ENCODE results near the gene B2M. TPM values are rescaled to one million over a fixed set of nuclear protein-coding genes. Genes with fewer than 3 reads are reported as not detected.

B2M gene
- total and polyA plus RNA-seq, 2 of the 13 experiments (the other 11 are each of a cell fraction or from before 2014, with no cell fraction given): 784 to 857 TPM

DNA sequence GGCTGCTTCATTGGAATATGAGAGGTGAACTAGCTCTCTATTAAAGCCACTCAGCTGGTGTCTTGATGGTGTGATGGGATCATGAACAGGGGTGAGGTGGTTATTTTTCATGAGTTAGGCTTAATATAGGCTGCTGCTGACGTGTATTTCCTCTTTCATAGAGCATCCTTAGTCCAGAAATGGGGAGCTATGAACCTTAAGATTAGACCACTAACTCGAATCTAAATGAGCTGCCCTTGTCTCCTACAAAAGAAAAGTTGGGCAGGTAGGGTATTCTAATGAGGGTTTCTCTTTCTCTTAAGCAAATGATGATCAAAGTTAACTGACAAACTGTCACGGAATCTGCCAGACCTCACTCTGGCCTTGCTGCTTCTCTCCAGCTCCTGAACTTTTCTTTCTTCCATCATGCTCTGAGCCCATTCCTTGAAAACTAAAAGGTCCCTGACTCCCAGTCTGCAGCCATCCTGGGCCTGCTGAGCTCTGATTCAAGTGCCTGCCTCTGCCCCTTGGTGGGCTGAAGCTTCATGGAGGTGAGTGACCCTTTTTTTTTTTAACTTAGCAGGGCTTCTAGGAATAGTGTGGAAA lies 25.0 kb downstream of the B2M start, which contains the start of gene TRIM69:
Gene TRIM69 (plus strand): TSS at position 348 of the 585 bp plus-strand sequence. CDS start 177 bp downstream, at position 525.
- Histone ChIP-seq H3K9me3 (ENCODE audit: low read length) (no peaks in the 10 kb centered on the region), H3K79me2 (ENCODE audit: insufficient read depth, low read length) (no peaks in the 10 kb centered on the region), H3K4me2 (ENCODE audit: low read depth, low read length) (no peak within 1 kb of the TSS), H3K27ac (ENCODE audit: extremely low read length, insufficient read depth, low read length) (no peak within 1 kb of the TSS), H3K36me3 (replicated peaks in 1 of 2; ENCODE audit: control insufficient read depth in 1 of 2, insufficient read depth in 2 of 2, low read length in 2 of 2) (no peaks in the 10 kb centered on the region), H3K4me1 (ENCODE audit: insufficient read depth, low read length) (no peaks in the 10 kb centered on the region), H3K9ac (ENCODE audit: insufficient read depth, low read depth, low read length) (no peak within 1 kb of the TSS), H3K27me3 (ENCODE audit: control insufficient read depth in 1 of 2, insufficient read depth in 2 of 2, low read length in 2 of 2) (no peaks in the 10 kb centered on the region), H3K4me3 (replicated peaks in 1 of 3; ENCODE audit: insufficient read depth in 1 of 3, low read depth in 2 of 3, low read length in 3 of 3) (no peak within 1 kb of the TSS), H4K20me1 (ENCODE audit: insufficient read depth, low read length) (no peaks in the 10 kb centered on the region), H2AFZ (ENCODE audit: low read length) (no peak within 1 kb of the TSS)
- in situ Hi-C loops (cut with HindIII; ENCODE audit: extremely low pct_ligation_motif_present, low pct_unique_long_range_greater_than_20kb): loop anchor here (5.0 to 10.0 kb wide), 2 partner anchors 74 to 151 kb away; partner anchors contain the start of gene SPG11
- intact Hi-C loops (cut with micrococcal nuclease; ENCODE audit: unreplicated experiment): loop anchor here (5.0 kb wide), 1 partner anchor 154 kb away; no protein-coding TSS in a partner anchor
- FAIRE-seq (no peak), ATAC-seq (no peak), DNase-seq (ENCODE audit: low spot score) (no peak)
- ChIA-PET CTCF (ENCODE audit: low intra/inter-chr PET ratio, low total read pairs) (no interaction called here), POLR2A (interaction anchor here (0.6 to 4.6 kb wide), 4 partner anchors 10 to 122 kb away, joined by 3 to 45 read pairs (median 18); partner anchors contain the start of genes B2M, PATL2 and SPG11)
- TF ChIP-seq ZNF737 (CRISPR knock-in tag; IDR thresholded peaks at IDR 0.05; ENCODE audit: borderline replicate concordance): no peak
- no peak for TF ChIP-seq NFKB2 (CRISPR knock-in tag; IDR thresholded peaks at IDR 0.05; ENCODE audit: borderline replicate concordance)
- TF ChIP-seq ZEB1 (IDR thresholded peaks at IDR 0.05; ENCODE audit: insufficient replicate concordance, low read depth): no peak
- no peak for TF ChIP-seq ZMYM3 (CRISPR knock-in tag; IDR thresholded peaks at IDR 0.05)
- TF ChIP-seq, protein P1, sequence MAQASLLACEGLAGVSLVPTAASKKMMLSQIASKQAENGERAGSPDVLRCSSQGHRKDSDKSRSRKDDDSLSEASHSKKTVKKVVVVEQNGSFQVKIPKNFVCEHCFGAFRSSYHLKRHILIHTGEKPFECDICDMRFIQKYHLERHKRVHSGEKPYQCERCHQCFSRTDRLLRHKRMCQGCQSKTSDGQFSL (CRISPR knock-in tag; IDR thresholded peaks at IDR 0.05): no peak
- TF ChIP-seq ZNF354B (CRISPR knock-in tag; IDR thresholded peaks at IDR 0.05): no peak
- no peak for TF ChIP-seq SATB2 (CRISPR knock-in tag; IDR thresholded peaks at IDR 0.05)
- TF ChIP-seq SSRP1 (CRISPR knock-in tag; IDR thresholded peaks at IDR 0.05): no peak
- TF ChIP-seq, protein P2, sequence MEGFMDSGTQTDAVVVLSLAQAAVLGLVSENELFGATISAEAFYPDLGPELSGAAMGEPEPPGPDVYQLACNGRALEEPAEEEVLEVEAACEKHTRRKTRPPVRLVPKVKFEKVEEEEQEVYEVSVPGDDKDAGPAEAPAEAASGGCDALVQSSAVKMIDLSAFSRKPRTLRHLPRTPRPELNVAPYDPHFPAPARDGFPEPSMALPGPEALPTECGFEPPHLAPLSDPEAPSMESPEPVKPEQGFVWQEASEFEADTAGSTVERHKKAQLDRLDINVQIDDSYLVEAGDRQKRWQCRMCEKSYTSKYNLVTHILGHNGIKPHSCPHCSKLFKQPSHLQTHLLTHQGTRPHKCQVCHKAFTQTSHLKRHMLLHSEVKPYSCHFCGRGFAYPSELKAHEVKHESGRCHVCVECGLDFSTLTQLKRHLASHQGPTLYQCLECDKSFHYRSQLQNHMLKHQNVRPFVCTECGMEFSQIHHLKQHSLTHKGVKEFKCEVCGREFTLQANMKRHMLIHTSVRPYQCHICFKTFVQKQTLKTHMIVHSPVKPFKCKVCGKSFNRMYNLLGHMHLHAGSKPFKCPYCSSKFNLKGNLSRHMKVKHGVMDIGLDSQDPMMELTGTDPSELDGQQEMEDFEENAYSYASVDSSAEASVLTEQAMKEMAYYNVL (CRISPR knock-in tag; IDR thresholded peaks at IDR 0.05; ENCODE audit: borderline replicate concordance): no peak
- TF ChIP-seq, protein P3, sequence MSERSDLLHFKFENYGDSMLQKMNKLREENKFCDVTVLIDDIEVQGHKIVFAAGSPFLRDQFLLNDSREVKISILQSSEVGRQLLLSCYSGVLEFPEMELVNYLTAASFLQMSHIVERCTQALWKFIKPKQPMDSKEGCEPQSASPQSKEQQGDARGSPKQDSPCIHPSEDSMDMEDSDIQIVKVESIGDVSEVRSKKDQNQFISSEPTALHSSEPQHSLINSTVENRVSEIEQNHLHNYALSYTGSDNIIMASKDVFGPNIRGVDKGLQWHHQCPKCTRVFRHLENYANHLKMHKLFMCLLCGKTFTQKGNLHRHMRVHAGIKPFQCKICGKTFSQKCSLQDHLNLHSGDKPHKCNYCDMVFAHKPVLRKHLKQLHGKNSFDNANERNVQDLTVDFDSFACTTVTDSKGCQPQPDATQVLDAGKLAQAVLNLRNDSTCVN (CRISPR knock-in tag; IDR thresholded peaks at IDR 0.05; ENCODE audit: borderline replicate concordance): no peak
- no peak for TF ChIP-seq JUN (CRISPR knock-in tag; IDR thresholded peaks at IDR 0.05)
- no peak for TF ChIP-seq NFIC (IDR thresholded peaks at IDR 0.05; ENCODE audit: low read length)
- TF ChIP-seq ZFX (CRISPR knock-in tag; IDR thresholded peaks at IDR 0.05; ENCODE audit: low read depth): no peak
- no peak for TF ChIP-seq SP4 (CRISPR knock-in tag; IDR thresholded peaks at IDR 0.05)
- no peak for TF ChIP-seq ZNF747 (CRISPR knock-in tag; IDR thresholded peaks at IDR 0.05; ENCODE audit: borderline replicate concordance)
- TF ChIP-seq ZBTB42 (CRISPR knock-in tag; IDR thresholded peaks at IDR 0.05): no peak
- no peak for TF ChIP-seq SIX4 (CRISPR knock-in tag; IDR thresholded peaks at IDR 0.05)
- TF ChIP-seq ZBTB20 (CRISPR knock-in tag; IDR thresholded peaks at IDR 0.05; ENCODE audit: borderline replicate concordance, low read depth): no peak
- 20% methylated on average over 3 of the region's 3 CpGs for WGBS (ENCODE audit: low lambda C conversion rate)
- BruUV-seq (replicated peaks): no TSS peak
